ENCODE measurements around the gene SRA1.
A peak's percentile ranks its signal among the peaks of the same experiment; 100 is the strongest.

Gene SRA1

GRCh38 chr5:140570488-140570887, 13.2 kb upstream of the SRA1 start:
- no peak for DNase-seq (ENCODE audit: low read depth)

- DNase-seq (ENCODE audit: low read depth) = no peak
These were observed 12.8 kb upstream of the SRA1 start for GRCh38 chr5:140570058-140570457.

- no peak for DNase-seq (ENCODE audit: low read depth)
These were observed 11.9 kb upstream of the SRA1 start for GRCh38 chr5:140569197-140569596.

- no peak for DNase-seq (ENCODE audit: low read depth)
These were observed 11.3 kb upstream of the SRA1 start for GRCh38 chr5:140568443-140569063.

GRCh38 chr5:140567871-140568270, 10.6 kb upstream of the SRA1 start:
- DNase-seq (ENCODE audit: low read depth) = no peak

- no peak for DNase-seq (ENCODE audit: low read depth)
These were observed 10.0 kb upstream of the SRA1 start for GRCh38 chr5:140567136-140567818.

- no peak for DNase-seq (ENCODE audit: low read depth)
These were observed 9.4 kb upstream of the SRA1 start for GRCh38 chr5:140566665-140567064.

GRCh38 chr5:140565780-140566095, 8.5 kb upstream of the SRA1 start:
- no peak for DNase-seq (ENCODE audit: low read depth)

GRCh38 chr5:140565024-140565779, 7.9 kb upstream of the SRA1 start:
- DNase-seq (ENCODE audit: low read depth) = no peak

GRCh38 chr5:140564196-140565023, 7.1 kb upstream of the SRA1 start, which contains the start of the genes APBB3 and SLC35A4:
APBB3 (minus strand) TSS chr5:140564598; CDS start chr5:140564245, 353 bp downstream.
SLC35A4 (plus strand) TSS chr5:140564828; CDS start chr5:140567170, 2,342 bp downstream.
- DNase-seq (ENCODE audit: low read depth) = peak; percentile 100

- no peak for DNase-seq (ENCODE audit: low read depth)
These were observed 6.3 kb upstream of the SRA1 start for GRCh38 chr5:140563596-140563995.

GRCh38 chr5:140561753-140562523, 4.7 kb upstream of the SRA1 start:
- no peak for DNase-seq (ENCODE audit: low read depth)

- no peak for DNase-seq (ENCODE audit: low read depth)
These were observed 3.0 kb upstream of the SRA1 start for GRCh38 chr5:140560227-140560626.

- DNase-seq (ENCODE audit: low read depth) = no peak
These were observed 1.3 kb upstream of the SRA1 start for GRCh38 chr5:140558542-140558941.

- DNase-seq (ENCODE audit: low read depth) = no peak
These were observed 692 bp upstream of the SRA1 start for GRCh38 chr5:140557965-140558364.

GRCh38 chr5:140556438-140556837, 835 bp downstream of the SRA1 start:
- peak; percentile 34 for DNase-seq (ENCODE audit: low read depth)

GRCh38 chr5:140555747-140556312, 1.4 kb downstream of the SRA1 start:
- DNase-seq (ENCODE audit: low read depth) = no peak

- DNase-seq (ENCODE audit: low read depth) = peak; percentile 48
These were observed 2.8 kb downstream of the SRA1 start for GRCh38 chr5:140554454-140554853.

- DNase-seq (ENCODE audit: low read depth) = no peak
These were observed 3.6 kb downstream of the SRA1 start for GRCh38 chr5:140553657-140554056.

GRCh38 chr5:140551872-140552271, 5.4 kb downstream of the SRA1 start:
- no peak for DNase-seq (ENCODE audit: low read depth)

Measured in fibroblast of gingiva (primary cell).